Measurements from ENCODE around the gene UTP3. TPM values are rescaled to one million over a fixed set of nuclear protein-coding genes. Genes with fewer than 3 reads are reported as not detected.
"Not testable (repeated sequence)": the region's sequence is repeated elsewhere in the genome, so short reads cannot be mapped to it uniquely, and the experiment has no call there.

UTP3 gene
- total RNA-seq, 1 experiment from 2014 or later, result 21.2 TPM

GRCh38 chr4:70698435-70698834, 10.1 kb downstream of the UTP3 start:
- not testable (repeated sequence) for H3K36me3 ChIP-seq (ENCODE audit: insufficient read depth, low read length); H4K20me1 ChIP-seq (ENCODE audit: insufficient read depth, low read depth, low read length); H3K27ac ChIP-seq (ENCODE audit: low read length); H2AFZ ChIP-seq (ENCODE audit: low read length); DNase-seq; H3K9ac ChIP-seq (ENCODE audit: low read length); H3K27me3 ChIP-seq (ENCODE audit: low read length); H3K79me2 ChIP-seq (ENCODE audit: low read length); H3K4me3 ChIP-seq (ENCODE audit: low read length); H3K4me2 ChIP-seq (ENCODE audit: low read depth, low read length, poor library complexity, severe bottlenecking); H3K9me3 ChIP-seq (ENCODE audit: low read length); H3K9me2 ChIP-seq (replicated peaks; ENCODE audit: insufficient read depth, low read length)
- H3K4me1 ChIP-seq (ENCODE audit: low read length), result peaks cover 11% of the 10 kb centered on the region

GRCh38 chr4:70700712-70701111, 12.4 kb downstream of the UTP3 start:
- H3K9me2 ChIP-seq (replicated peaks; ENCODE audit: insufficient read depth, low read length), result no peaks in the 10 kb centered on the region
- no peaks in the 10 kb centered on the region for H3K36me3 ChIP-seq (ENCODE audit: insufficient read depth, low read length)
- H3K9ac ChIP-seq (ENCODE audit: low read length), result no peak overlapping the region
- DNase-seq, result no peak
- no peaks in the 10 kb centered on the region for H3K79me2 ChIP-seq (ENCODE audit: low read length)
- H3K4me3 ChIP-seq (ENCODE audit: low read length), result no peak overlapping the region
- H2AFZ ChIP-seq (ENCODE audit: low read length), result no peak overlapping the region
- no peaks in the 10 kb centered on the region for H3K9me3 ChIP-seq (ENCODE audit: low read length)
- no peaks in the 10 kb centered on the region for H3K27me3 ChIP-seq (ENCODE audit: low read length)
- peaks cover 26% of the 10 kb centered on the region for H3K4me1 ChIP-seq (ENCODE audit: low read length)
- no peak overlapping the region for H3K27ac ChIP-seq (ENCODE audit: low read length)
- no peak overlapping the region for H3K4me2 ChIP-seq (ENCODE audit: low read depth, low read length, poor library complexity, severe bottlenecking)
- H4K20me1 ChIP-seq (ENCODE audit: insufficient read depth, low read depth, low read length), result no peaks in the 10 kb centered on the region

GRCh38 chr4:70701271-70701670, 12.9 kb downstream of the UTP3 start:
- H4K20me1 ChIP-seq (ENCODE audit: insufficient read depth, low read depth, low read length), result no peaks in the 10 kb centered on the region
- no peaks in the 10 kb centered on the region for H3K36me3 ChIP-seq (ENCODE audit: insufficient read depth, low read length)
- no peaks in the 10 kb centered on the region for H3K9me3 ChIP-seq (ENCODE audit: low read length)
- H3K27me3 ChIP-seq (ENCODE audit: low read length), result no peaks in the 10 kb centered on the region
- no peak overlapping the region for H3K9ac ChIP-seq (ENCODE audit: low read length)
- no peak overlapping the region; the same call in 1 of the 2 replicates for H2AFZ ChIP-seq (ENCODE audit: low read length)
- no peak for DNase-seq
- H3K27ac ChIP-seq (ENCODE audit: low read length), result peak overlapping the region; percentile 38; the same call in 1 of the 2 replicates
- 0 out of 2 replicates have a peak, but pooled peaks cover under 1% of the 10 kb centered on the region for H3K79me2 ChIP-seq (ENCODE audit: low read length)
- no peak overlapping the region for H3K4me3 ChIP-seq (ENCODE audit: low read length)
- peaks cover 32% of the 10 kb centered on the region for H3K4me1 ChIP-seq (ENCODE audit: low read length)
- H3K4me2 ChIP-seq (ENCODE audit: low read depth, low read length, poor library complexity, severe bottlenecking), result peak overlapping the region; percentile 13
- no peaks in the 10 kb centered on the region for H3K9me2 ChIP-seq (replicated peaks; ENCODE audit: insufficient read depth, low read length)

- not testable (repeated sequence) for H3K4me2 ChIP-seq (ENCODE audit: low read depth, low read length, poor library complexity, severe bottlenecking); H2AFZ ChIP-seq (ENCODE audit: low read length); DNase-seq; H3K9ac ChIP-seq (ENCODE audit: low read length); H3K79me2 ChIP-seq (ENCODE audit: low read length); H3K4me3 ChIP-seq (ENCODE audit: low read length); H3K36me3 ChIP-seq (ENCODE audit: insufficient read depth, low read length); H4K20me1 ChIP-seq (ENCODE audit: insufficient read depth, low read depth, low read length); H3K27ac ChIP-seq (ENCODE audit: low read length); H3K9me2 ChIP-seq (replicated peaks; ENCODE audit: insufficient read depth, low read length); H3K27me3 ChIP-seq (ENCODE audit: low read length); H3K9me3 ChIP-seq (ENCODE audit: low read length)
- peaks cover 34% of the 10 kb centered on the region for H3K4me1 ChIP-seq (ENCODE audit: low read length)
Measured at GRCh38 chr4:70702592-70702991, 14.3 kb downstream of the UTP3 start.

- peaks cover 34% of the 10 kb centered on the region for H3K4me1 ChIP-seq (ENCODE audit: low read length)
- H3K27me3 ChIP-seq (ENCODE audit: low read length), result no peaks in the 10 kb centered on the region
- H3K9me2 ChIP-seq (replicated peaks; ENCODE audit: insufficient read depth, low read length), result no peaks in the 10 kb centered on the region
- peak overlapping the region; percentile 81 for H3K27ac ChIP-seq (ENCODE audit: low read length)
- H3K9me3 ChIP-seq (ENCODE audit: low read length), result no peaks in the 10 kb centered on the region
- DNase-seq, result no peak
- H3K36me3 ChIP-seq (ENCODE audit: insufficient read depth, low read length), result no peaks in the 10 kb centered on the region
- peak overlapping the region; percentile 80 for H3K9ac ChIP-seq (ENCODE audit: low read length)
- H4K20me1 ChIP-seq (ENCODE audit: insufficient read depth, low read depth, low read length), result no peaks in the 10 kb centered on the region
- 0 out of 2 replicates have a peak, but pooled peaks cover 3% of the 10 kb centered on the region for H3K79me2 ChIP-seq (ENCODE audit: low read length)
- H3K4me3 ChIP-seq (ENCODE audit: low read length), result peak overlapping the region; percentile 84
- H2AFZ ChIP-seq (ENCODE audit: low read length), result peak overlapping the region; percentile 64; the same call in 1 of the 2 replicates
- H3K4me2 ChIP-seq (ENCODE audit: low read depth, low read length, poor library complexity, severe bottlenecking), result peak overlapping the region; percentile 74
Measured at GRCh38 chr4:70703619-70704214, 15.4 kb downstream of the UTP3 start.

- peak overlapping the region; percentile 64; the same call in 1 of the 2 replicates for H2AFZ ChIP-seq (ENCODE audit: low read length)
- H3K36me3 ChIP-seq (ENCODE audit: insufficient read depth, low read length), result no peaks in the 10 kb centered on the region
- H3K27ac ChIP-seq (ENCODE audit: low read length), result peak overlapping the region; percentile 81
- peak; percentile 77 for DNase-seq
- no peaks in the 10 kb centered on the region for H4K20me1 ChIP-seq (ENCODE audit: insufficient read depth, low read depth, low read length)
- H3K27me3 ChIP-seq (ENCODE audit: low read length), result no peaks in the 10 kb centered on the region
- H3K9me3 ChIP-seq (ENCODE audit: low read length), result no peaks in the 10 kb centered on the region
- H3K4me2 ChIP-seq (ENCODE audit: low read depth, low read length, poor library complexity, severe bottlenecking), result peak overlapping the region; percentile 74
- peak overlapping the region; percentile 84 for H3K4me3 ChIP-seq (ENCODE audit: low read length)
- peaks cover 34% of the 10 kb centered on the region for H3K4me1 ChIP-seq (ENCODE audit: low read length)
- H3K9ac ChIP-seq (ENCODE audit: low read length), result peak overlapping the region; percentile 80
- 0 out of 2 replicates have a peak, but pooled peaks cover 3% of the 10 kb centered on the region for H3K79me2 ChIP-seq (ENCODE audit: low read length)
- H3K9me2 ChIP-seq (replicated peaks; ENCODE audit: insufficient read depth, low read length), result no peaks in the 10 kb centered on the region
Measured at GRCh38 chr4:70704215-70704930, 16.0 kb downstream of the UTP3 start.

GRCh38 chr4:70704931-70705182, 16.5 kb downstream of the UTP3 start:
- Histone ChIP-seq H3K4me3 (ENCODE audit: low read length) (peak overlapping the region; percentile 84), H3K4me1 (ENCODE audit: low read length) (peaks cover 34% of the 10 kb centered on the region), H3K9me3 (ENCODE audit: low read length) (no peaks in the 10 kb centered on the region), H3K79me2 (ENCODE audit: low read length) (0 out of 2 replicates have a peak, but pooled peaks cover 3% of the 10 kb centered on the region), H3K9me2 (replicated peaks; ENCODE audit: insufficient read depth, low read length) (no peaks in the 10 kb centered on the region), H3K36me3 (ENCODE audit: insufficient read depth, low read length) (no peaks in the 10 kb centered on the region), H3K27me3 (ENCODE audit: low read length) (no peaks in the 10 kb centered on the region), H3K4me2 (ENCODE audit: low read depth, low read length, poor library complexity, severe bottlenecking) (peak overlapping the region; percentile 74), H3K27ac (ENCODE audit: low read length) (peak overlapping the region; percentile 81), H4K20me1 (ENCODE audit: insufficient read depth, low read depth, low read length) (no peaks in the 10 kb centered on the region), H3K9ac (ENCODE audit: low read length) (peak overlapping the region; percentile 80), H2AFZ (ENCODE audit: low read length) (peak overlapping the region; percentile 95)
- DNase-seq, result no peak

- H4K20me1 ChIP-seq (ENCODE audit: insufficient read depth, low read depth, low read length), result no peaks in the 10 kb centered on the region
- DNase-seq, result peak; percentile 77
- no peaks in the 10 kb centered on the region for H3K27me3 ChIP-seq (ENCODE audit: low read length)
- H3K4me3 ChIP-seq (ENCODE audit: low read length), result peak overlapping the region; percentile 84
- H3K4me1 ChIP-seq (ENCODE audit: low read length), result peaks cover 34% of the 10 kb centered on the region
- H3K9me2 ChIP-seq (replicated peaks; ENCODE audit: insufficient read depth, low read length), result no peaks in the 10 kb centered on the region
- H3K9ac ChIP-seq (ENCODE audit: low read length), result peak overlapping the region; percentile 80
- H2AFZ ChIP-seq (ENCODE audit: low read length), result peak overlapping the region; percentile 95
- H3K79me2 ChIP-seq (ENCODE audit: low read length), result 0 out of 2 replicates have a peak, but pooled peaks cover 3% of the 10 kb centered on the region
- H3K36me3 ChIP-seq (ENCODE audit: insufficient read depth, low read length), result no peaks in the 10 kb centered on the region
- peak overlapping the region; percentile 74 for H3K4me2 ChIP-seq (ENCODE audit: low read depth, low read length, poor library complexity, severe bottlenecking)
- no peaks in the 10 kb centered on the region for H3K9me3 ChIP-seq (ENCODE audit: low read length)
- no peak overlapping the region for H3K27ac ChIP-seq (ENCODE audit: low read length)
Measured at GRCh38 chr4:70705183-70706043, 17.1 kb downstream of the UTP3 start.

Data from Karpas-422 (cell line).